Measurements from ENCODE around the gene E2F4. TPM values are rescaled to one million over a fixed set of nuclear protein-coding genes. Genes with fewer than 3 reads are reported as not detected.

Gene E2F4
- total and polyA plus RNA-seq, 2 of the 8 experiments (the other 6 are each of a cell fraction or from before 2014, with no cell fraction given), result 79.9 to 157 TPM

DNA sequence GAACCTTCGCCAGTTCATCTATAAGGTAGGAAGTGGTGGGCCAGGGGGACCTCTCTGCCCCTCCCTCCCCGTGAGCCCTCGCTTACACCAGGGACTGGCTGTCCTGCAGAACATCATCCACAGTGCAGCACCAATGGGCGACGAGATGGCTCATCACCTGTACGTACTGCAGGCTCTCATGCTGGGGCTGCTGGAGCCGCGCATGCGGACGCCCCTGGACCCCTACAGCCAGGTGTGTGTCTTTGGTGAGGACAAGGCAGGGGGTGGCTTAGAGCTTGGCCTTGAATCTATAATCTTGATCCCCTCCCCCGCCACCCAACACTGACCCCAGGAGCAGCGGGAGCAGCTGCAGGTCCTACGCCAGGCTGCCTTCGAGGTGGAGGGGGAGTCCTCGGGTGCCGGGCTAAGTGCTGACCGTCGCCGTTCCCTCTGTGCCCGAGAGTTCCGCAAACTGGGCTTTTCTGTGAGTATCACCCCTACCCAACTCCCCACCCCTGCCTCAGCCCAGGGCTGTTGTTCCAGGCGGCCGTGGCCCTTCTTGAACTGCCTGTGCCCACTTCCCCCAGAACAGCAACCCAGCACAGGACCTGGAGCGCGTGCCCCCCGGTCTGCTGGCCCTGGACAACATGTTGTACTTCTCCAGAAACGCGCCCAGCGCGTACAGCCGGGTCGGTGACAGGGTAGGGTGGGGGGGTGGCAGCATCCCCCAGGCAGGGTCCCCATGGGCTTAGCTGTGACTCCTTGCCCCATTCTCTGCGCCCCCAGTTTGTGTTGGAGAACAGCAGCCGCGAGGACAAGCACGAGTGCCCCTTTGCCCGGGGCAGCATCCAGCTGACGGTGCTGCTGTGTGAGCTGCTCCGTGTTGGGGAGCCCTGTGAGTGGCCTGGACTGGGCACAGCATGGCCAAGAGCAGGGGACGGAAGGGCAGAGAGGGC is 9.7 kb downstream of the E2F4 start:
- Histone ChIP-seq H2BK5ac (ENCODE audit: low read depth, low read length) (no peak overlapping the region), H3K23ac (ENCODE audit: insufficient read length) (no peak overlapping the region), H4K91ac (replicated peaks; ENCODE audit: insufficient read length, low read length) (no peak overlapping the region), H4K8ac (ENCODE audit: extremely low read depth, insufficient read depth, low read length) (peak overlapping the region; percentile 51; the same call in 1 of the 2 replicates), H3K18ac (ENCODE audit: extremely low read depth, low read length) (no peak overlapping the region), H4K5ac (ENCODE audit: insufficient read length, low read depth, low read length) (no peak overlapping the region), H2BK15ac (ENCODE audit: low read length) (no peak overlapping the region), H3K4ac (replicated peaks; ENCODE audit: insufficient read length, low read depth, low read length) (no peak overlapping the region), H3K79me2 (ENCODE audit: control insufficient read depth in 1 of 2, insufficient read depth in 2 of 2, low read length in 2 of 2) (no peaks in the 10 kb centered on the region), H3K27ac (ENCODE audit: low read depth, low read length) (no peak overlapping the region), H3K4me2 (ENCODE audit: insufficient read depth in 1 of 2, low read depth in 2 of 2, low read length in 2 of 2) (no peak overlapping the region), H2BK20ac (ENCODE audit: low read length) (no peak overlapping the region), H2AK5ac (ENCODE audit: low read depth, low read length) (no peak overlapping the region), H3K9ac (replicated peaks in 1 of 4; ENCODE audit: extremely low read depth in 1 of 4, low read depth in 3 of 4, low read length in 3 of 4) (no peak overlapping the region), H3K23me2 (ENCODE audit: low read depth, low read length) (peaks cover 6% of the 10 kb centered on the region; the same call in 1 of the 2 replicates), H3K79me1 (ENCODE audit: low read depth, low read length) (no peaks in the 10 kb centered on the region), H2BK12ac (ENCODE audit: low read depth, low read length) (no peak overlapping the region; the same call in 1 of the 2 replicates), H3K4me1 (replicated peaks in 1 of 4; ENCODE audit: control insufficient read depth in 3 of 4, insufficient read depth in 4 of 4, low read length in 3 of 4) (peaks cover 0 to 12% (median 8%) of the 10 kb centered on the region in 4 experiments; a peak in 4 of 7 replicates), H3K27me3 (replicated peaks in 1 of 4; ENCODE audit: control insufficient read depth in 3 of 4, extremely low read depth in 1 of 4, insufficient read depth in 3 of 4, low read length in 3 of 4) (no peaks in the 10 kb centered on the region), H3K56ac (replicated peaks; ENCODE audit: insufficient read length, low read depth, low read length) (no peak overlapping the region), H3K9me3 (ENCODE audit: insufficient read depth in 2 of 2, low read depth in 1 of 2, low read length in 1 of 2) (no peaks in the 10 kb centered on the region), H2BK120ac (replicated peaks; ENCODE audit: low read depth, low read length) (no peak overlapping the region), H2AFZ (ENCODE audit: low read length) (no peak overlapping the region), H3K36me3 (ENCODE audit: control insufficient read depth in 2 of 4, insufficient read depth in 4 of 4, low read length in 3 of 4) (peaks cover 4 to 14% (median 12%) of the 10 kb centered on the region in 4 experiments; a peak in 6 of 8 replicates), H4K20me1 (replicated peaks in 1 of 2; ENCODE audit: control insufficient read depth in 1 of 2, insufficient read depth in 2 of 2, low read length in 2 of 2) (peaks cover 1 to 13% of the 10 kb centered on the region in 2 experiments), H3K4me3 (ENCODE audit: extremely low read depth in 1 of 4, insufficient read depth in 2 of 4, low read depth in 3 of 4, low read length in 4 of 4) (no peak overlapping the region), H3K14ac (ENCODE audit: insufficient read length) (no peak overlapping the region)
- no peak for FAIRE-seq
- CTCF ChIA-PET (ENCODE audit: partially characterized antibody), result interaction anchor here (0.8 to 7.5 kb wide), 14 partner anchors 8 to 224 kb away, joined by 3 to 78 read pairs (median 4); partner anchors contain the start of genes E2F4, EXOC3L1, MATCAP1 and NOL3
- POLR2A ChIA-PET (ENCODE audit: partially characterized antibody), result interaction anchor here (0.5 to 5.4 kb wide), 6 partner anchors 13 to 39 kb away, joined by 3 to 19 read pairs (median 4); partner anchors contain the start of genes MATCAP1 and TMEM208
- DNase-seq (ENCODE audit: low read depth in 1 of 2, low spot score in 2 of 2), result no peak
- 91% methylated on average over 30 of the region's 40 CpGs; no CpG with 5 or more reads in 1 of the 2 experiments for WGBS, 2 experiments (ENCODE audit: extremely low coverage in 1 of 2, insufficient coverage in 1 of 2, insufficient read length in 1 of 2, insufficient replicate concordance in 2 of 2, low coverage in 1 of 2, low lambda C conversion rate in 2 of 2, missing lambda C conversion rate in 1 of 2)
